ENCODE results near the gene MPRIP. TPM values are rescaled to one million over a fixed set of nuclear protein-coding genes. Genes with fewer than 3 reads are reported as not detected.

MPRIP gene
- total and polyA plus RNA-seq, 2 donors (not counting 1 experiment from before 2014, with no cell fraction given) = 130 to 299 TPM

- H3K27ac ChIP-seq (ENCODE audit: low read length in 2 of 2) = no peak overlapping the region
- H3K9me3 ChIP-seq (ENCODE audit: control extremely low read depth in 1 of 3, control insufficient read depth in 2 of 3, insufficient read depth in 1 of 3, low read length in 2 of 3) = no peaks in the 10 kb centered on the region
- H3K27ac Mint-ChIP-seq = no peak overlapping the region
- ChIA-PET POLR2A (no interaction called here), CTCF (no interaction called here)
- TF ChIP-seq EZH2 (IDR thresholded peaks at IDR 0.05; ENCODE audit: borderline replicate concordance, insufficient read depth, low read depth, low read length, poor library complexity, severe bottlenecking) = no peak
- TF ChIP-seq, protein P1, sequence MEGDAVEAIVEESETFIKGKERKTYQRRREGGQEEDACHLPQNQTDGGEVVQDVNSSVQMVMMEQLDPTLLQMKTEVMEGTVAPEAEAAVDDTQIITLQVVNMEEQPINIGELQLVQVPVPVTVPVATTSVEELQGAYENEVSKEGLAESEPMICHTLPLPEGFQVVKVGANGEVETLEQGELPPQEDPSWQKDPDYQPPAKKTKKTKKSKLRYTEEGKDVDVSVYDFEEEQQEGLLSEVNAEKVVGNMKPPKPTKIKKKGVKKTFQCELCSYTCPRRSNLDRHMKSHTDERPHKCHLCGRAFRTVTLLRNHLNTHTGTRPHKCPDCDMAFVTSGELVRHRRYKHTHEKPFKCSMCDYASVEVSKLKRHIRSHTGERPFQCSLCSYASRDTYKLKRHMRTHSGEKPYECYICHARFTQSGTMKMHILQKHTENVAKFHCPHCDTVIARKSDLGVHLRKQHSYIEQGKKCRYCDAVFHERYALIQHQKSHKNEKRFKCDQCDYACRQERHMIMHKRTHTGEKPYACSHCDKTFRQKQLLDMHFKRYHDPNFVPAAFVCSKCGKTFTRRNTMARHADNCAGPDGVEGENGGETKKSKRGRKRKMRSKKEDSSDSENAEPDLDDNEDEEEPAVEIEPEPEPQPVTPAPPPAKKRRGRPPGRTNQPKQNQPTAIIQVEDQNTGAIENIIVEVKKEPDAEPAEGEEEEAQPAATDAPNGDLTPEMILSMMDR (IDR thresholded peaks at IDR 0.05) = no peak
- intact Hi-C loops (cut with micrococcal nuclease) = no loop called here
- peaks cover 0 to 25% of the 10 kb centered on the region in 2 experiments for H3K36me3 ChIP-seq (replicated peaks in 1 of 2; ENCODE audit: control extremely low read depth in 1 of 2, control insufficient read depth in 1 of 2, extremely low read depth in 1 of 2, insufficient read depth in 2 of 2, low read length in 1 of 2)
- DNase-seq = no peak
- H3K4me1 Mint-ChIP-seq = peaks cover 41% of the 10 kb centered on the region
- H2AFZ ChIP-seq (ENCODE audit: insufficient read depth, low read depth, low read length, poor library complexity, severe bottlenecking) = no peak overlapping the region
- H3K4me3 ChIP-seq (ENCODE audit: control extremely low read depth in 1 of 5, extremely low read depth in 1 of 5, insufficient read depth in 1 of 5, low read depth in 2 of 5, low read length in 4 of 5) = no peak overlapping the region
- no peaks in the 10 kb centered on the region for H3K27me3 Mint-ChIP-seq
- no peak for ATAC-seq (ENCODE audit: low read depth)
- no peak overlapping the region for H3K4me3 Mint-ChIP-seq
- 91% methylated on average over 9 of the region's 10 CpGs for WGBS (ENCODE audit: insufficient coverage)
- H3K4me1 ChIP-seq (ENCODE audit: control insufficient read depth in 2 of 2, insufficient read depth in 2 of 2, low read length in 2 of 2) = peaks cover 27 to 29% of the 10 kb centered on the region in 2 donors
- H3K9me3 Mint-ChIP-seq (ENCODE audit: insufficient read depth) = no peaks in the 10 kb centered on the region
- H3K27me3 ChIP-seq (replicated peaks in 1 of 4; ENCODE audit: control extremely low read depth in 1 of 4, control insufficient read depth in 3 of 4, insufficient read depth in 4 of 4, low read length in 3 of 4) = no peaks in the 10 kb centered on the region
- no peak overlapping the region for H3K9ac ChIP-seq (ENCODE audit: low read length)
- H3K79me2 ChIP-seq (ENCODE audit: control insufficient read depth, insufficient read depth, low read length) = peaks cover 99% of the 10 kb centered on the region
- peaks cover 99% of the 10 kb centered on the region for H4K20me1 ChIP-seq (ENCODE audit: control insufficient read depth, insufficient read depth, low read length, poor library complexity, severe bottlenecking)
- H3K4me2 ChIP-seq (replicated peaks; ENCODE audit: low read depth, low read length, poor library complexity, severe bottlenecking) = no peak overlapping the region
Measured at GRCh38 chr17:17059301-17059890, 17.1 kb downstream of the MPRIP start.

DNA sequence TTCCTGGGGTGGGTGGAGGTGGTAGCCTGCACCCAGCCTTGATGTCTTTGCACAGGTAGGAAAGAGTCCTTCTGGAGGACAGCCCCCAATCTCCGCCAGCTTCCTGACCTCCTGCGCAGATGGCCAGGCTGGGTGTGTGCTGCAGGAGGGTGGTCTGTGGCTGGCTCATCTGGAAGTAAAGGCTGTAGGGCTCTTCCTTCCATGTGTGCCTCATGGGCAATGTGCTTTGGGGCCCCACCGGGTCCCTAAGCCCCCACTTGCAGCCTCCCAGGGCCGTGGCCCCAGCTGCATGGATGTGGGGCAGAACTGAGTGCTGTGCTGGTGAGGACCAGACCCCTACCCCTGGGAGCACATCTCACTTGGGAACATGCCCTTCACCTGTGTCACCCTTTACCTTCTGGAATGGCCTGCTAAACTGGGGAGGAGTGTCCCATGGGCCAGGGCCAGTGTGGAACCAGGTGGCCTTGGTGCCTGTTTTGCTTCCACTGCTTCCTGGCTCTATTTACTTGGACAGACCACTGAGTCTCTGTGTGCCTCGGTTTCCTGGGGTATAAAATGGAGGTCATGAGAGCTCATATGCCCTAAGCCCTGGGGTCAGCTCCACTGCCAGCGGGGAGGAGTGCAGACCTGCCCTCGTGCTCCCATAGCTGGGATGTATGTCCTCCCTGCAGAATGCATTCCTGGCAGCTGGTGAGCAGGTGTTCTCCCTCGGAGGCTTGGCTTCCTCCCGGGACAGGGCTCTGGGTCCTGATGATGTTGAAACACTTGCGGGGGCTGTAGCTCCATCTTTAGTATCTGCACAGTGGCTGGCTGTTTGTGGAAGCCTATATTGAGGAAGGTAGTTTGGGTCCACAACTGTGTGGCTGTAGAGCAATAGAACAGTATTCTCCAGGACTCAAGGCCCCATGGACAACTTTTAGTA is 18.0 kb downstream of the MPRIP start:
- ChIA-PET CTCF (no interaction called here), POLR2A (no interaction called here)
- Mint-ChIP-seq H3K27ac (no peak overlapping the region), H3K4me1 (peaks cover 44% of the 10 kb centered on the region), H3K9me3 (ENCODE audit: insufficient read depth) (no peaks in the 10 kb centered on the region), H3K27me3 (no peaks in the 10 kb centered on the region), H3K4me3 (no peak overlapping the region)
- no peaks in the 10 kb centered on the region for H3K9me3 ChIP-seq (ENCODE audit: control extremely low read depth in 1 of 3, control insufficient read depth in 2 of 3, insufficient read depth in 1 of 3, low read length in 2 of 3)
- 80% methylated on average over 9 of the region's 10 CpGs for WGBS (ENCODE audit: insufficient coverage)
- no peaks in the 10 kb centered on the region for H3K27me3 ChIP-seq (replicated peaks in 1 of 4; ENCODE audit: control extremely low read depth in 1 of 4, control insufficient read depth in 3 of 4, insufficient read depth in 4 of 4, low read length in 3 of 4)
- H3K27ac ChIP-seq (ENCODE audit: low read length in 2 of 2) = no peak overlapping the region
- intact Hi-C loops (cut with micrococcal nuclease) = no loop called here
- no peak for DNase-seq
- H3K79me2 ChIP-seq (ENCODE audit: control insufficient read depth, insufficient read depth, low read length) = peaks cover 99% of the 10 kb centered on the region
- no peak overlapping the region for H3K4me2 ChIP-seq (replicated peaks; ENCODE audit: low read depth, low read length, poor library complexity, severe bottlenecking)
- H3K4me1 ChIP-seq (ENCODE audit: control insufficient read depth in 2 of 2, insufficient read depth in 2 of 2, low read length in 2 of 2) = peaks cover 27 to 29% of the 10 kb centered on the region in 2 donors
- H3K36me3 ChIP-seq (replicated peaks in 1 of 2; ENCODE audit: control extremely low read depth in 1 of 2, control insufficient read depth in 1 of 2, extremely low read depth in 1 of 2, insufficient read depth in 2 of 2, low read length in 1 of 2) = peaks cover 0 to 28% of the 10 kb centered on the region in 2 experiments
- no peak overlapping the region for H3K4me3 ChIP-seq (ENCODE audit: control extremely low read depth in 1 of 5, extremely low read depth in 1 of 5, insufficient read depth in 1 of 5, low read depth in 2 of 5, low read length in 4 of 5)
- TF ChIP-seq, protein P1 (IDR thresholded peaks at IDR 0.05) = no peak
- no peak for TF ChIP-seq EZH2 (IDR thresholded peaks at IDR 0.05; ENCODE audit: borderline replicate concordance, insufficient read depth, low read depth, low read length, poor library complexity, severe bottlenecking)
- no peak overlapping the region for H2AFZ ChIP-seq (ENCODE audit: insufficient read depth, low read depth, low read length, poor library complexity, severe bottlenecking)
- peaks cover 99% of the 10 kb centered on the region for H4K20me1 ChIP-seq (ENCODE audit: control insufficient read depth, insufficient read depth, low read length, poor library complexity, severe bottlenecking)
- no peak overlapping the region for H3K9ac ChIP-seq (ENCODE audit: low read length)
- ATAC-seq (ENCODE audit: low read depth) = no peak
